HFFc6 (cell line): Measurements from ENCODE around the gene PARD3. TPM values are rescaled to one million over a fixed set of nuclear protein-coding genes. Genes with fewer than 3 reads are reported as not detected.

ENCODE experiments used
- DNase-seq: peaks from one replicate; pipeline ENCODE4 v3.0.0-alpha.2; 2018
- H3K27ac Mint-ChIP-seq: 2 replicates; pipeline ENCODE4 v1.8.0; 2020; ENCODE audit warnings: mild to moderate bottlenecking, mixed read lengths
- H3K27me3 Mint-ChIP-seq: 2 replicates; pipeline ENCODE4 v1.8.0; 2021; ENCODE audit warnings: mild to moderate bottlenecking, moderate library complexity, mixed read lengths; ENCODE audit not compliant: insufficient read depth
- H3K36me3 Mint-ChIP-seq: 2 replicates; pipeline ENCODE4 v1.8.0; 2021; ENCODE audit warnings: low read depth, mixed read lengths
- H3K4me1 Mint-ChIP-seq: 2 replicates; pipeline ENCODE4 v1.8.0; 2020; ENCODE audit warnings: low read depth, mixed read lengths
- H3K4me3 Mint-ChIP-seq: 2 replicates; pipeline ENCODE4 v1.8.0; 2020; ENCODE audit warnings: mild to moderate bottlenecking, moderate library complexity, mixed read lengths
- H3K9me3 Mint-ChIP-seq: 2 replicates; pipeline ENCODE4 v1.8.0; 2020; ENCODE audit warnings: mild to moderate bottlenecking, mixed read lengths
- CTCF ChIP-seq: fragments of 200-600 bp; sonication (generic); IDR thresholded peaks from 2 replicates; pipeline ENCODE4 v1.5.0; 2021; ENCODE audit warnings: antibody characterized with exemption, mild to moderate bottlenecking
- total RNA-seq, 6 experiments: library from RNA; stranded (reverse); fragmentation: NEBNext Ultra II Directional; extraction: Animal tissue kit (Norgen Biotek cat#: 25700); gene quantifications; 2 replicates in 1 of 6; 3 replicates in 5 of 6; pipeline ENCODE4 v1.2.3, GENCODE V29; 2021

Gene PARD3
- total RNA-seq, 6 experiments from 2014 or later, result 19.9 to 24.3 (median 23.1) TPM

- H3K4me1 Mint-ChIP-seq, result peaks cover 14% of the 10 kb centered on the region
- TF ChIP-seq CTCF, result no peak
- peaks cover 25% of the 10 kb centered on the region for H3K36me3 Mint-ChIP-seq
- H3K27ac Mint-ChIP-seq, result no peak overlapping the region
- H3K9me3 Mint-ChIP-seq, result no peaks in the 10 kb centered on the region
- no peaks in the 10 kb centered on the region for H3K27me3 Mint-ChIP-seq
- no peak for DNase-seq
- no peak overlapping the region for H3K4me3 Mint-ChIP-seq
Measured at GRCh38 chr10:34313888-34314287, 501.2 kb downstream of the PARD3 start.

- no peak for DNase-seq
- no peak overlapping the region for H3K27ac Mint-ChIP-seq
- no peak overlapping the region for H3K4me3 Mint-ChIP-seq
- TF ChIP-seq CTCF, result no peak
- no peaks in the 10 kb centered on the region for H3K27me3 Mint-ChIP-seq
- peaks cover 14% of the 10 kb centered on the region for H3K4me1 Mint-ChIP-seq
- H3K36me3 Mint-ChIP-seq, result peaks cover 25% of the 10 kb centered on the region
- H3K9me3 Mint-ChIP-seq, result no peaks in the 10 kb centered on the region
Measured at GRCh38 chr10:34313353-34313752, 501.7 kb downstream of the PARD3 start.

- no peak for TF ChIP-seq CTCF
- no peak for DNase-seq
- Mint-ChIP-seq H3K27me3 (no peaks in the 10 kb centered on the region; the same call in 1 of the 2 replicates), H3K4me3 (no peak overlapping the region), H3K36me3 (peaks cover 19% of the 10 kb centered on the region), H3K27ac (no peak overlapping the region), H3K9me3 (no peaks in the 10 kb centered on the region), H3K4me1 (peaks cover 14% of the 10 kb centered on the region)
Measured at GRCh38 chr10:34311679-34312078, 503.4 kb downstream of the PARD3 start.

- H3K36me3 Mint-ChIP-seq, result peaks cover 9% of the 10 kb centered on the region; the same call in 1 of the 2 replicates
- H3K4me3 Mint-ChIP-seq, result no peak overlapping the region
- no peaks in the 10 kb centered on the region; the same call in 1 of the 2 replicates for H3K27me3 Mint-ChIP-seq
- H3K4me1 Mint-ChIP-seq, result peaks cover 14% of the 10 kb centered on the region
- no peak for TF ChIP-seq CTCF
- H3K27ac Mint-ChIP-seq, result no peak overlapping the region
- DNase-seq, result no peak
- H3K9me3 Mint-ChIP-seq, result no peaks in the 10 kb centered on the region
Measured at GRCh38 chr10:34310234-34310633, 504.9 kb downstream of the PARD3 start.

GRCh38 chr10:34305189-34305588 lies 509.9 kb downstream of the PARD3 start:
- no peak overlapping the region for H3K27ac Mint-ChIP-seq
- H3K9me3 Mint-ChIP-seq, result no peaks in the 10 kb centered on the region
- TF ChIP-seq CTCF, result no peak
- DNase-seq, result no peak
- H3K27me3 Mint-ChIP-seq, result no peaks in the 10 kb centered on the region; the same call in 1 of the 2 replicates
- no peak overlapping the region for H3K4me3 Mint-ChIP-seq
- H3K36me3 Mint-ChIP-seq, result no peaks in the 10 kb centered on the region; the same call in 1 of the 2 replicates
- H3K4me1 Mint-ChIP-seq, result no peaks in the 10 kb centered on the region

- no peak for TF ChIP-seq CTCF
- Mint-ChIP-seq H3K27me3 (no peaks in the 10 kb centered on the region), H3K4me3 (no peak overlapping the region), H3K4me1 (peaks cover 17% of the 10 kb centered on the region), H3K36me3 (no peaks in the 10 kb centered on the region; the same call in 1 of the 2 replicates), H3K9me3 (no peaks in the 10 kb centered on the region), H3K27ac (no peak overlapping the region)
- no peak for DNase-seq
Measured at GRCh38 chr10:34303022-34303421, 512.1 kb downstream of the PARD3 start.
